HUES48 (cell line): Measurements from ENCODE around the gene CALY.

Source experiments
- H3K27ac ChIP-seq: one replicate; pipeline ENCODE4 v1.7.0; 2013; ENCODE audit warnings: low read depth, low read length, inconsistent platforms
- H3K27me3 ChIP-seq: 2 replicates; pipeline ENCODE4 v1.6.1; 2013; ENCODE audit warnings: mild to moderate bottlenecking, low read length; ENCODE audit not compliant: control insufficient read depth, insufficient read depth
- H3K36me3 ChIP-seq: 2 replicates; pipeline ENCODE4 v1.6.1; 2013; ENCODE audit warnings: low read length; ENCODE audit not compliant: control insufficient read depth, insufficient read depth
- H3K4me1 ChIP-seq: 2 replicates; pipeline ENCODE4 v1.6.1; 2013; ENCODE audit warnings: mild to moderate bottlenecking, low read length; ENCODE audit not compliant: control insufficient read depth, insufficient read depth
- H3K4me3 ChIP-seq: 2 replicates; pipeline ENCODE4 v1.5.1; 2013; ENCODE audit warnings: mild to moderate bottlenecking, low read depth, low read length
- H3K9ac ChIP-seq: 2 replicates; pipeline ENCODE4 v1.6.1; 2013; ENCODE audit warnings: mild to moderate bottlenecking, low read depth, low read length, moderate library complexity
- H3K9me3 ChIP-seq: 2 replicates; pipeline ENCODE4 v1.6.1; 2013; ENCODE audit warnings: low read length; ENCODE audit not compliant: control insufficient read depth, insufficient read depth

The CALY gene

DNA sequence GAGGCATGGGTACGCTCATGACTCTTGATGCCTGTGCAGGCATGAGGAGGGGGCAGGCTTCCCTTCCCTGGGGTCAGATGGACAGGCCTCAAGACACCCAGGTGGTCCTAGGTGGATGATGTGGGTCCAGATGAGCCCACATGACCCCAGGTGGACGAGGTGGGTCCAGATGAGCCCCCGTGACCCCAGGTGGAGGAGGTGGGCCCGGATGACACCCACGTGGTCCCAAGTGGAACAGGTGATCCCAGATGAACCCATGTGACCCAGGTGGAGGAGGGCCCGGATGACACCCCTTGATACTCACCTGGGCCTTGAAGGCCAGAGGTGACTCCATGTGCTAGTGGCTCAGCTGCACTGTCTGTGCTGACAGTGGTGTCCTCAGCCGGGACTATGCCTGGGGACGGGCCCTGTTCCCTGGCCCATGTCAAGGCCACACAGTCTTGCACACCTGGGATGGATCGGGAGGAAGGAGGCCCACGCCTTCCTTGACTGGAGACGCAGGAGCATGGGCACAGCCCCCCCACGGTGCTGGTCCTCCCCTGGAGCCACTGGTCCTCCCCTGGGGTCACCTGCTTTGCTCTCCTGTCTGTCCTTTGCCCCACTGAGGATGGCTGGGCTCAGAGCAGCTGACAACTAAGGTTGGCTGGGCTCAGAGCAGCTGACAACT lies 13.7 kb upstream of the CALY start:
- no peak overlapping the region for H3K9ac ChIP-seq
- no peaks in the 10 kb centered on the region for H3K27me3 ChIP-seq
- H3K36me3 ChIP-seq, result 0 out of 2 replicates have a peak, but pooled peaks cover 1% of the 10 kb centered on the region
- no peaks in the 10 kb centered on the region; the same call in 1 of the 2 replicates for H3K4me1 ChIP-seq
- H3K9me3 ChIP-seq, result no peaks in the 10 kb centered on the region
- H3K4me3 ChIP-seq, result no peak overlapping the region
- no peak overlapping the region for H3K27ac ChIP-seq

DNA sequence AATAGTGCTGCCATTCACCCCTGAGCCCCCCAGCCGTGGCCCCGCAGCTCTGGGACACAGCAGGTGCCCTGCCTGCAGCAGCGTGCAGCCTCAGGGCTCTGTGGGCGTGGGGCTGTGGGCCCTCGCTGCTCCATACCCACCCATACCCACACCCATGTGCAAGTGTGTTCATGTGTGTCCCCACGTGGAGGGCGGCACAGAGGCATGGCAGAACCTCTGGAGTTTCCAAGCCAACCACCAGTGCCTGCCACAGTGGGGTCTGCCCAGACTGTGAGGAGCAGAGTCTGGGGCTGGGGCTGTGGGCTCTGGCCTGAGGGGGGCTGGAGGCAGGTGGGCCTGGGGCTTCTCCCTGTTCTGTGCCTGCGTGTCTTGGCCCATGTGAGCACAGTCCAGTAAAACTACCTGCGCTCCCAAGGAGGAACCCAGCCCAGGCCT lies 12.9 kb upstream of the CALY start:
- Histone ChIP-seq H3K4me1 (no peaks in the 10 kb centered on the region; the same call in 1 of the 2 replicates), H3K27me3 (no peaks in the 10 kb centered on the region), H3K9ac (no peak overlapping the region), H3K36me3 (no peaks in the 10 kb centered on the region), H3K4me3 (no peak overlapping the region), H3K27ac (no peak overlapping the region), H3K9me3 (no peaks in the 10 kb centered on the region)

DNA sequence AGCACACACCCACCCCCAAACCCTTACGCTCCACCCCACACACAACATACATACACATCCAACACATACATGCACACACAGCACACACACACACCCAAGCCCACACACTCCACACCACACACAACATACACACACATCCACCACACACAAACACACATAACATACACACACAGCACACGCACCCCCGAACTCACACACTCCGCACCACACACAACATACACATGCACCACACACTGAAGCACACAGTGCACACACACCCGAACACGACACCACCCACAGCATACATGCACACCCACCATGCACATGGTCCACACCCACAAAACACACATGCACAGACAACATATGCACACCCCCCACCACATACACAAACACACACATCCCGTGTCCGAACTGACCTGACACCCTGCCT lies 12.5 kb upstream of the CALY start:
- H3K4me3 ChIP-seq, result no peak overlapping the region
- H3K9ac ChIP-seq, result no peak overlapping the region
- H3K27me3 ChIP-seq, result no peaks in the 10 kb centered on the region
- no peak overlapping the region for H3K27ac ChIP-seq
- no peaks in the 10 kb centered on the region for H3K9me3 ChIP-seq
- H3K36me3 ChIP-seq, result no peaks in the 10 kb centered on the region
- no peaks in the 10 kb centered on the region; the same call in 1 of the 2 replicates for H3K4me1 ChIP-seq

DNA sequence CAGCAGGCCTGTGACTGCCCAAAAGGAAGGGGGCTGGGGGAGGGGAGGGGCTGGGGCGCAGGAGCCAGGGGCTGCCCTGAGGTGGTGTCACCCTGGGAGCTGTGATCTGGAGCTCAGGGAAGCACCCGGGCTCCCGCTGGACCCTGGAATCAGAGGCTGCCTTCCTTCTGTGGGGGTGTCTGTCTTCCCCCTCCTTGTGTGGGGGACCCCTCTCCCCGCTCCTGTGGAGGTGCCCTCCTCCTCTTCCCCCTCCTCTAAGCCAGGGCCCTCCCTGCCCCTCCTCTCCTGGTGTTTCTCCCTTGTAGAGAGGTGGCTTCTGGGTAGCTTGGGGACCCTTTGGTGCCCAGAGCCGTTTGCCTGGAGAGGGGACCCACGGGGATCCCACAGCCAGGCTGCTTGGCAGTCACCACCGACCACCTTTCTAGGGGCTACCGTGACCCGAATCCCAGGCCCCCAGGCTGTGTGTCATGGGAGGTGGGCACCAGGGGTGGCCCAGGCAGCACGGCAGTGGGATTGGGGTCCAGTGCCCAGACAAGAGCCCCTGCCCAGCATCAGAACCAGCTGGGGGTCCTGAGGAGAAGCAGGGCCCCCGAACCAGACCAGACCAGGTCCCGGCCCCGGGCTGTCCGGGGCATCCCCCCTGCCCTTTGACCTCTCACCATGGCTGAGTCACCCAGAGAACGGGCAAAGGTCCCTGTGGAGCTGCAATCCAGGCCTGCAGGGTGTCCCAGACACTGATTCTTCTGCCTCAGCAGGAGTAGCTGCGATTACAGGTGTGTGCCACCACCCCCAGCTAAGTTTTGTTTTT lies 11.2 kb upstream of the CALY start:
- Histone ChIP-seq H3K4me1 (no peaks in the 10 kb centered on the region; the same call in 1 of the 2 replicates), H3K27ac (no peak overlapping the region), H3K9me3 (no peaks in the 10 kb centered on the region), H3K36me3 (no peaks in the 10 kb centered on the region), H3K27me3 (no peaks in the 10 kb centered on the region), H3K4me3 (no peak overlapping the region), H3K9ac (no peak overlapping the region)

DNA sequence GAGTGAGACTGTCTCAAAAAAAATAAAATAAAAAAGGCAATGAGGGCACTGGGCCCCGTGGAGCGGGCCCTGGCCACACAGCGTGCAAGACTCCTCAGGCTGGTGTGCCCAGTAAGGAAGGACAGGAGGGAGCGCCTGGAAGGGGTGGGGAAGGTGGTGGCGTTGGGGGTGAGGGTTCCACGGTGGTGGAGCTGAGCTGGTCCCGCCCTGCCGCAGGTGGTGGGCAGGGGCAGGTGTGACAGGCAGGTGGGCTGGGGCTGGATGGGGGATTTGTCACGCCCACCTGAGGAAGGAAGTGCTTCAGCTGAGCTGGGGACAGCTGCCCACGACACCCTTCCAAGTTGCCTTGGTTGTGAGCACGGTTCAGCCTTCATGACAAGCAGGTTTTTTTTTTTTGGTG lies 9.7 kb upstream of the CALY start:
- Histone ChIP-seq H3K9me3 (no peaks in the 10 kb centered on the region), H3K36me3 (no peaks in the 10 kb centered on the region), H3K9ac (no peak overlapping the region), H3K4me3 (no peak overlapping the region), H3K27ac (no peak overlapping the region), H3K4me1 (no peaks in the 10 kb centered on the region; the same call in 1 of the 2 replicates), H3K27me3 (no peaks in the 10 kb centered on the region; the same call in 1 of the 2 replicates)

- H3K4me3 ChIP-seq, result no peak overlapping the region
- H3K27me3 ChIP-seq, result no peaks in the 10 kb centered on the region; the same call in 1 of the 2 replicates
- H3K9me3 ChIP-seq, result no peaks in the 10 kb centered on the region
- H3K9ac ChIP-seq, result no peak overlapping the region
- H3K27ac ChIP-seq, result no peak overlapping the region
- H3K36me3 ChIP-seq, result no peaks in the 10 kb centered on the region
- H3K4me1 ChIP-seq, result no peaks in the 10 kb centered on the region
These were observed 7.5 kb upstream of the CALY start for GRCh38 chr10:133344236-133344635.

DNA sequence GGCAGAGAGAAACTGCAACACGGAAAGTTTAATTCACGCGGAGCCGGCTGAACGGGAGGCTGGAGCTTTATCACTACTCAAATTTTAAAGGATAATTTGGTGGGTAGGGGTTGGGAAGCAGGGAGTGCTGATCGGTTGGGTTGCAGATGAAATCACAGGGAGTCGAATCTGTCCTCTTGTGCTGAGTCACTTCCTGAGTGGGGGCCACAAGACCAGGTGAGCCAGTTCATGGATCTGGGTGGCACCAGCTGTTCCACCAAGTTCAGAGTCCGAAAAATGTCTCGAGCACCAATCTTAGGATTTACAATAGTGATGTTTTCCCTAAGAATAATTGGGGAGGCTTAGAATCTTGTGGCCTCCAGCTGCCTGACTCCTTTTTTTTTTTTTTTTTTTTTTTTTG lies 6.9 kb upstream of the CALY start:
- no peaks in the 10 kb centered on the region for H3K4me1 ChIP-seq
- no peaks in the 10 kb centered on the region; the same call in 1 of the 2 replicates for H3K27me3 ChIP-seq
- no peak overlapping the region for H3K4me3 ChIP-seq
- no peak overlapping the region for H3K9ac ChIP-seq
- H3K36me3 ChIP-seq, result no peaks in the 10 kb centered on the region
- H3K27ac ChIP-seq, result no peak overlapping the region
- H3K9me3 ChIP-seq, result no peaks in the 10 kb centered on the region

- Histone ChIP-seq H3K4me1 (no peaks in the 10 kb centered on the region), H3K27me3 (no peaks in the 10 kb centered on the region; the same call in 1 of the 2 replicates), H3K9ac (no peak overlapping the region), H3K36me3 (no peaks in the 10 kb centered on the region), H3K9me3 (no peaks in the 10 kb centered on the region), H3K4me3 (no peak overlapping the region), H3K27ac (no peak overlapping the region)
These were observed 6.2 kb upstream of the CALY start for GRCh38 chr10:133342942-133343341.

GRCh38 chr10:133341983-133342382 lies 5.3 kb upstream of the CALY start:
- H3K27me3 ChIP-seq, result peaks cover 9% of the 10 kb centered on the region
- H3K27ac ChIP-seq, result no peak overlapping the region
- no peaks in the 10 kb centered on the region for H3K4me1 ChIP-seq
- no peak overlapping the region for H3K9ac ChIP-seq
- H3K4me3 ChIP-seq, result no peak overlapping the region
- H3K9me3 ChIP-seq, result no peaks in the 10 kb centered on the region
- H3K36me3 ChIP-seq, result no peaks in the 10 kb centered on the region

GRCh38 chr10:133339708-133340380 lies 3.1 kb upstream of the CALY start:
- no peak overlapping the region for H3K4me3 ChIP-seq
- no peak overlapping the region for H3K27ac ChIP-seq
- H3K27me3 ChIP-seq, result peaks cover 30% of the 10 kb centered on the region
- H3K36me3 ChIP-seq, result no peaks in the 10 kb centered on the region
- H3K4me1 ChIP-seq, result no peaks in the 10 kb centered on the region
- H3K9ac ChIP-seq, result no peak overlapping the region
- H3K9me3 ChIP-seq, result no peaks in the 10 kb centered on the region
